Measurements from ENCODE around the gene PLCB4. TPM values are rescaled to one million over a fixed set of nuclear protein-coding genes. Genes with fewer than 3 reads are reported as not detected.

PLCB4 gene
- total and polyA plus RNA-seq, 4 experiments from 2014 or later, result not detected

DNA sequence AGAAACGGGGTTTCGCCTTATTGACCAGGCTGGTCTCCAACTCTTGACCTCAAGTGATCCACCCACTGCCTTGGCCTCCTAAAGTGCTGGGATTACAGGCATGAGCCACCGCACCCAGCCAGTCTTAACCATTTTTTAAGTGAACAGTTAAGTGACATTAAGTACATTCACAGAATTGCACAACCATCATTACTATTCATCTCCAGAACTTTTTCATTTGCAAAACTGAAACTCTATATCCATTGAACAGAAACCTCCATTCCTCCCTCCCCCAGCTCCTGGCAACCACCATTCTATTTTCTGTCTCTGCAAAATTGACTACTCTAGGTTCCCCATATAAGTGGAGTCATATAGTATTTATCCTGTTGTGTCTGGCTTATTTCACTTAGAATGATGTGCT is 59.7 kb downstream of the PLCB4 start:
- H3K4me1 Mint-ChIP-seq, result no peaks in the 10 kb centered on the region
- ChIA-PET CTCF (ENCODE audit: partially characterized antibody) (no interaction called here), POLR2A (ENCODE audit: partially characterized antibody) (no interaction called here)
- H3K9me3 Mint-ChIP-seq, result peaks cover 3 to 15% (median 7%) of the 10 kb centered on the region in 8 donors
- no peak overlapping the region for H3K4me3 ChIP-seq (ENCODE audit: low read length in 2 of 2)
- H3K27me3 Mint-ChIP-seq, result no peaks in the 10 kb centered on the region
- no peaks in the 10 kb centered on the region for H3K36me3 Mint-ChIP-seq
- no peaks in the 10 kb centered on the region for H3K27me3 ChIP-seq (ENCODE audit: insufficient read depth, low read length)
- no peak overlapping the region for H3K27ac ChIP-seq (ENCODE audit: low read depth, low read length)
- intact Hi-C loops (cut with micrococcal nuclease), result no loop called here
- no peak overlapping the region for H3K27ac Mint-ChIP-seq
- DNase-seq, result no peak
- H3K9me3 ChIP-seq (ENCODE audit: control insufficient read depth in 1 of 2, low read length in 2 of 2), result peaks cover 0 to 6% of the 10 kb centered on the region in 2 donors
- H3K4me1 ChIP-seq (ENCODE audit: insufficient read depth, low read length), result no peaks in the 10 kb centered on the region
- no peak overlapping the region for H3K4me3 Mint-ChIP-seq
- no peaks in the 10 kb centered on the region for H3K36me3 ChIP-seq (ENCODE audit: insufficient read depth, low read length)

DNA sequence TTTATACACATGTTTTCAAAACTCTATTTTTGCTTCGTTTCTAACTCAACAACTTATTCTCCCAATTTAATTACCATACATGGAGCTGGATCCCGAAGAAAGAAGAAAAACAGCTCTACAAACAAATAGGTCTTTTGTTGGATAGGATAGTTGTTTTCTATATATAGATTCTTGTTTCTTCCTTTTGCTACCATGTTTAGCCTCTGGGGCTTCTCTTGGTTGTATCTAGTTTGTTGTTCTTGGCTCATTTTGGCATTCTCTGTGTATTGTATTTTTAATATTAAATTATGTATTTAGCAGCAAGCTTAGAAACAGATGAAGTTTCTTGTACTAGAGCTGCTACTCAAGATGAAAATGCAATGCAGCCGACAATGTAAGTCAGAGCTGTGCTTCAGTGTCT is 60.9 kb downstream of the PLCB4 start:
- H3K27me3 Mint-ChIP-seq, result no peaks in the 10 kb centered on the region
- ChIA-PET POLR2A (ENCODE audit: partially characterized antibody) (no interaction called here), CTCF (ENCODE audit: partially characterized antibody) (no interaction called here)
- Histone ChIP-seq H3K27ac (ENCODE audit: low read depth, low read length) (no peak overlapping the region), H3K9me3 (ENCODE audit: control insufficient read depth in 1 of 2, low read length in 2 of 2) (peaks cover 0 to 6% of the 10 kb centered on the region in 2 donors), H3K36me3 (ENCODE audit: insufficient read depth, low read length) (no peaks in the 10 kb centered on the region), H3K27me3 (ENCODE audit: insufficient read depth, low read length) (no peaks in the 10 kb centered on the region), H3K4me3 (ENCODE audit: low read length in 2 of 2) (no peak overlapping the region), H3K4me1 (ENCODE audit: insufficient read depth, low read length) (no peaks in the 10 kb centered on the region)
- peaks cover 3 to 20% (median 7%) of the 10 kb centered on the region in 8 donors for H3K9me3 Mint-ChIP-seq
- H3K4me3 Mint-ChIP-seq, result no peak overlapping the region
- intact Hi-C loops (cut with micrococcal nuclease), result no loop called here
- H3K27ac Mint-ChIP-seq, result no peak overlapping the region
- H3K4me1 Mint-ChIP-seq, result no peaks in the 10 kb centered on the region
- no peaks in the 10 kb centered on the region for H3K36me3 Mint-ChIP-seq
- no peak for DNase-seq

DNA sequence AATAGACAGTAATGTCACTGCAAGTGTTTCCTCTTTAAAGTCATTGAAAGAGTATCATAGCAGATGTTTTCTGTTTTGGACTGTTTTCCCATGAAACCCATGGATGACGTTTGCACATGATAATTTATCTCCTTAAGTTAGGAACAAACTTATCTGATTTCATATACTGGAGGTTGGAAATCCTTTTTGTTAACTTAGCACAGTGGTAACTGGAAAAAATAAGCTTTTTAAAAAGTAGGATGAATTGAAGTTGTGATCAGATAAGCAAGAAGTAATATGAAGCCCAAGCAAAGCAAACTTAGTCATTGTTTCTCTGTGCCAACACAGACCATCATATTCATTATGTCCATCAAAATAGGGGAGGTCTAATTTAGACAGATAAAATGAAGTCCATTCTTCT is 61.6 kb downstream of the PLCB4 start:
- Histone ChIP-seq H3K36me3 (ENCODE audit: insufficient read depth, low read length) (no peaks in the 10 kb centered on the region), H3K4me3 (ENCODE audit: low read length in 2 of 2) (no peak overlapping the region), H3K27me3 (ENCODE audit: insufficient read depth, low read length) (no peaks in the 10 kb centered on the region), H3K4me1 (ENCODE audit: insufficient read depth, low read length) (no peaks in the 10 kb centered on the region), H3K9me3 (ENCODE audit: control insufficient read depth in 1 of 2, low read length in 2 of 2) (peaks cover 0 to 6% of the 10 kb centered on the region in 2 donors), H3K27ac (ENCODE audit: low read depth, low read length) (no peak overlapping the region)
- intact Hi-C loops (cut with micrococcal nuclease), result no loop called here
- CTCF ChIA-PET (ENCODE audit: partially characterized antibody), result no interaction called here
- Mint-ChIP-seq H3K4me3 (no peak overlapping the region), H3K9me3 (peaks cover 3 to 20% (median 7%) of the 10 kb centered on the region in 8 donors), H3K36me3 (no peaks in the 10 kb centered on the region), H3K27me3 (no peaks in the 10 kb centered on the region), H3K27ac (no peak overlapping the region), H3K4me1 (no peaks in the 10 kb centered on the region)
- no peak for DNase-seq
- POLR2A ChIA-PET (ENCODE audit: partially characterized antibody), result no interaction called here

DNA sequence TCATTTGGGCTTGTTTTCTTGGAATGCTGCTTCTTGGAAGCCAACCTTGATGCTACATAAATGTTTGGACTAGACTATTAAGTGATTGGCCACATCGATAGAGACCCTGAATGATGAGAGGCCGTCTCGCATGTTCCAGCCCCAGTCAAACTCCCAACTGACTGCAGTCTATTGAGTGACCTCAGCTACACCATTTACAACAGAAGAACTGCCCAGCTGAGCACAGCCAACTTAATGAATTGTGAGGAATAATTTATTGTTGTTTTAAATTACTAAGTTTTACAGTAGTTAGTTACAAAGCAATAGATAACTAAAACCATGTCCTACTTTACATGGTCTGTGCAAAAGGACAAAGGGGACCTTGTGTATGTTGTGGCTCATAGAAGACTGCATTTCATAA is 63.0 kb downstream of the PLCB4 start:
- Histone ChIP-seq H3K4me3 (ENCODE audit: low read length in 2 of 2) (no peak overlapping the region), H3K9me3 (ENCODE audit: control insufficient read depth in 1 of 2, low read length in 2 of 2) (peaks cover 0 to 6% of the 10 kb centered on the region in 2 donors), H3K27me3 (ENCODE audit: insufficient read depth, low read length) (no peaks in the 10 kb centered on the region), H3K4me1 (ENCODE audit: insufficient read depth, low read length) (no peaks in the 10 kb centered on the region), H3K36me3 (ENCODE audit: insufficient read depth, low read length) (no peaks in the 10 kb centered on the region), H3K27ac (ENCODE audit: low read depth, low read length) (no peak overlapping the region)
- H3K27me3 Mint-ChIP-seq, result no peaks in the 10 kb centered on the region
- H3K9me3 Mint-ChIP-seq, result peaks cover 3 to 20% (median 6%) of the 10 kb centered on the region in 8 donors
- POLR2A ChIA-PET (ENCODE audit: partially characterized antibody), result no interaction called here
- no peaks in the 10 kb centered on the region for H3K4me1 Mint-ChIP-seq
- CTCF ChIA-PET (ENCODE audit: partially characterized antibody), result no interaction called here
- DNase-seq, result no peak
- H3K27ac Mint-ChIP-seq, result no peak overlapping the region
- no peaks in the 10 kb centered on the region for H3K36me3 Mint-ChIP-seq
- intact Hi-C loops (cut with micrococcal nuclease), result no loop called here
- no peak overlapping the region for H3K4me3 Mint-ChIP-seq

DNA sequence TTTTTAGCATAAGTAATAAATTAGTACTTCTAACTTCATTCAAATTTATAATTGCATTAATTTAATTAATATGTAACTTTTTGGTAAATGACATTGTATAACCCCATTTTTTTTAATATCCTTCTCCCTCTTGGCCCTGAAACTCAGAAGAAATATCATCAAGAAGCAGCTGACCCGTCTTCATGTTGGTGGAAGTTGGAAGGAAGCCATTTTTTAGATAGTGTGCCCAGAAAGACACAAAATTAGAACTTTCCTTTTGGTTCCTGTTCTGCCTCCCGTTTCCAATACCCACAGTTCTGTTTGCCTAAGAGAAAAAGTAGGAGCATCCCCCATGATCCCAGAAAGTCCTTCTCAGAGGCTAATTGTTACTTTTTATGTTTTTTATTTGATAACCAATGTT is 65.5 kb downstream of the PLCB4 start:
- CTCF ChIA-PET (ENCODE audit: partially characterized antibody), result interaction anchor here (1.3 kb wide), 1 partner anchor 10 kb away, joined by 3 read pairs; no protein-coding TSS in a partner anchor

DNA sequence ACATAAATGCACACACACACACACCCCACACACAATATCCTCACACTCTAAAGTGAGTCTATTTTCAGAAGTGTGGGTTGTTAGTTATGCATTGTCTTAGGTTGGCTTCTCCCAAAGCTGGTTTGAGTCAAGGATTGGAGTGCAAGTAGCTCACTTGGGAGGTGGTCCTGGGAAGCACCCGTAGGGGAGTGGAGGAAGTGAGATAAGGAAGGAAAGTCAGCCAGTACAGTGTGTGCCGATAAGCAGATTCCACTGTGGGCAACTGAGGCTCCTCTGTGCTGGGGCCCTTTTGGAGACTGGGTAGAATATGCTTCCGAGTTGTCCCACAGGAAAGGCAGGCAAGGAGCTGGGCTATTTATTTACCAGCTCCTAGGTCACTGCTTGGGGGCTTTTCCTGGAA is 67.2 kb downstream of the PLCB4 start:
- Histone ChIP-seq H3K4me1 (ENCODE audit: insufficient read depth, low read length) (no peaks in the 10 kb centered on the region), H3K36me3 (ENCODE audit: insufficient read depth, low read length) (no peaks in the 10 kb centered on the region), H3K9me3 (ENCODE audit: control insufficient read depth in 1 of 2, low read length in 2 of 2) (peaks cover 0 to 5% of the 10 kb centered on the region in 2 donors), H3K27me3 (ENCODE audit: insufficient read depth, low read length) (no peaks in the 10 kb centered on the region), H3K4me3 (ENCODE audit: low read length in 2 of 2) (no peak overlapping the region), H3K27ac (ENCODE audit: low read depth, low read length) (no peak overlapping the region)
- ChIA-PET POLR2A (ENCODE audit: partially characterized antibody) (no interaction called here), CTCF (ENCODE audit: partially characterized antibody) (no interaction called here)
- Mint-ChIP-seq H3K27ac (no peak overlapping the region), H3K4me3 (no peak overlapping the region), H3K4me1 (no peaks in the 10 kb centered on the region), H3K9me3 (peaks cover 3 to 22% (median 6%) of the 10 kb centered on the region in 8 donors), H3K27me3 (no peaks in the 10 kb centered on the region), H3K36me3 (no peaks in the 10 kb centered on the region)
- no peak for DNase-seq
- intact Hi-C loops (cut with micrococcal nuclease), result no loop called here

More for the DNA sequence above, 65.5 kb downstream of the PLCB4 start:
- Mint-ChIP-seq H3K4me3 (no peak overlapping the region), H3K4me1 (no peaks in the 10 kb centered on the region), H3K36me3 (no peaks in the 10 kb centered on the region), H3K27me3 (no peaks in the 10 kb centered on the region), H3K27ac (no peak overlapping the region), H3K9me3 (peaks cover 2 to 14% (median 6%) of the 10 kb centered on the region in 8 donors)
- H3K27ac ChIP-seq (ENCODE audit: low read depth, low read length), result no peak overlapping the region
- no peaks in the 10 kb centered on the region for H3K27me3 ChIP-seq (ENCODE audit: insufficient read depth, low read length)
- no peak overlapping the region for H3K4me3 ChIP-seq (ENCODE audit: low read length in 2 of 2)
- POLR2A ChIA-PET (ENCODE audit: partially characterized antibody), result no interaction called here
- H3K9me3 ChIP-seq (ENCODE audit: control insufficient read depth in 1 of 2, low read length in 2 of 2), result peaks cover 0 to 6% of the 10 kb centered on the region in 2 donors
- intact Hi-C loops (cut with micrococcal nuclease), result no loop called here
- no peak for DNase-seq
- H3K36me3 ChIP-seq (ENCODE audit: insufficient read depth, low read length), result no peaks in the 10 kb centered on the region
- no peaks in the 10 kb centered on the region for H3K4me1 ChIP-seq (ENCODE audit: insufficient read depth, low read length)

DNA sequence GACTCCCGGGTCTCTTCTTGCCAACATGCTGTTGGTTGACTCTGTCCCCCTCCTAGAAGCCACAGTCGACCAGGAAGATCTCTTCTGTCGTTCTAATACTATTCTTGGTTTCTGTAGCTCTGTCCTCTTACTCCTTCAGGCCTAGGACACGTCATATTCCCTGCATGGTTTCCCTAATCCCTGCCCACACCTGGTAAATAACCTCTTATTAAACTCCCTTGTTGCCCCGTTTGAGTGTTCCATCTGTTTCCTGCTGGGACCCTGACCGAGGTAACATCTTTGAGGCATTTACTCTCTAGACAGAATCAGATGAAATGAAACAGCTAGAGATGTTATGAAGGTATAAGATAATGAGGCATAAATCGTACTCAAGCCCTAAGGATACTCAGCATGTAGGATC is 68.1 kb downstream of the PLCB4 start:
- H3K27ac Mint-ChIP-seq, result no peak overlapping the region
- peaks cover 0 to 22% (median 10%) of the 10 kb centered on the region in 8 donors for H3K9me3 Mint-ChIP-seq
- Histone ChIP-seq H3K36me3 (ENCODE audit: insufficient read depth, low read length) (no peaks in the 10 kb centered on the region), H3K27ac (ENCODE audit: low read depth, low read length) (no peak overlapping the region), H3K27me3 (ENCODE audit: insufficient read depth, low read length) (no peaks in the 10 kb centered on the region), H3K4me1 (ENCODE audit: insufficient read depth, low read length) (no peaks in the 10 kb centered on the region), H3K9me3 (ENCODE audit: control insufficient read depth in 1 of 2, low read length in 2 of 2) (no peaks in the 10 kb centered on the region), H3K4me3 (ENCODE audit: low read length in 2 of 2) (no peak overlapping the region)
- POLR2A ChIA-PET (ENCODE audit: partially characterized antibody), result no interaction called here
- no peaks in the 10 kb centered on the region for H3K36me3 Mint-ChIP-seq
- intact Hi-C loops (cut with micrococcal nuclease), result no loop called here
- no peaks in the 10 kb centered on the region for H3K27me3 Mint-ChIP-seq
- DNase-seq, result no peak
- H3K4me1 Mint-ChIP-seq, result no peaks in the 10 kb centered on the region
- CTCF ChIA-PET (ENCODE audit: partially characterized antibody), result no interaction called here
- H3K4me3 Mint-ChIP-seq, result no peak overlapping the region
